Keratinocyte (primary cell): ENCODE measurements around the gene ST8SIA6. TPM values are rescaled to one million over a fixed set of nuclear protein-coding genes. Genes with fewer than 3 reads are reported as not detected.
A peak's percentile ranks its signal among the peaks of the same experiment; 100 is the strongest.

ENCODE experiments used
- DNase-seq: peaks from one replicate; pipeline ENCODE4 v3.0.0-alpha.2; 2011; ENCODE audit warnings: low read depth, missing footprints, low spot score
- FAIRE-seq: peaks from 2 replicates; lab custom pipeline; 2011; peaks lifted over from hg19 to GRCh38; lab: Jason Lieb, UNC
- H2AFZ ChIP-seq: 2 replicates; pipeline ENCODE4 v1.6.0; 2012; ENCODE audit warnings: low read length, control low read depth, inconsistent platforms; ENCODE audit not compliant: control insufficient read depth
- H3K27ac ChIP-seq: 2 replicates; pipeline ENCODE4 v1.5.1; 2011; ENCODE audit warnings: low read length; ENCODE audit not compliant: control insufficient read depth, insufficient read depth
- H3K27me3 ChIP-seq: 3 replicates; pipeline ENCODE4 v1.6.0; 2011; ENCODE audit warnings: low read length; ENCODE audit not compliant: control insufficient read depth, insufficient read depth; ENCODE audit errors: extremely low read depth
- H3K36me3 ChIP-seq, 2 experiments: 2 replicates in 1 of 2; 3 replicates in 1 of 2; pipeline ENCODE4 v1.5.1; 2011; ENCODE audit warnings: low read length in 2 of 2, mild to moderate bottlenecking in 1 of 2; ENCODE audit not compliant: control insufficient read depth in 2 of 2, insufficient read depth in 2 of 2; ENCODE audit errors: extremely low read depth in 1 of 2
- H3K4me1 ChIP-seq: 3 replicates; pipeline ENCODE4 v1.5.1; 2011; ENCODE audit warnings: low read length; ENCODE audit not compliant: control insufficient read depth, insufficient read depth; ENCODE audit errors: extremely low read depth
- H3K4me2 ChIP-seq: 3 replicates; pipeline ENCODE4 v1.6.0; 2011; ENCODE audit warnings: low read depth, low read length; ENCODE audit not compliant: control insufficient read depth, insufficient read depth; ENCODE audit errors: extremely low read depth
- H3K4me3 ChIP-seq, 3 experiments: fragments of 200-600 bp in 1 of 3; sonication (generic) in 1 of 3; 2 replicates in 2 of 3; 3 replicates in 1 of 3; pipeline ENCODE4 v1.5.1; 2011 to 2016; ENCODE audit warnings: low read length in 3 of 3, mild to moderate bottlenecking in 3 of 3, control low read depth in 2 of 3, inconsistent platforms in 1 of 3, low read depth in 1 of 3, mixed read lengths in 1 of 3, mixed run types in 1 of 3, moderate library complexity in 1 of 3; ENCODE audit not compliant: control insufficient read depth in 2 of 3, insufficient read depth in 2 of 3; ENCODE audit errors: extremely low read depth in 1 of 3
- H3K79me2 ChIP-seq: 2 replicates; pipeline ENCODE4 v1.6.0; 2012; ENCODE audit warnings: low read length; ENCODE audit not compliant: control insufficient read depth, insufficient read depth
- H3K9ac ChIP-seq: 3 replicates; pipeline ENCODE4 v1.6.0; 2011; ENCODE audit warnings: low read length; ENCODE audit not compliant: control insufficient read depth, insufficient read depth; ENCODE audit errors: extremely low read depth
- H3K9me1 ChIP-seq: 3 replicates; pipeline ENCODE4 v1.6.0; 2011; ENCODE audit warnings: low read length; ENCODE audit not compliant: control insufficient read depth, insufficient read depth; ENCODE audit errors: extremely low read depth
- H3K9me3 ChIP-seq: 2 replicates; pipeline ENCODE4 v1.5.1; 2012; ENCODE audit warnings: low read depth, low read length; ENCODE audit not compliant: control insufficient read depth
- H4K20me1 ChIP-seq: 3 replicates; pipeline ENCODE4 v1.6.0; 2011; ENCODE audit warnings: low read length; ENCODE audit not compliant: control insufficient read depth, insufficient read depth; ENCODE audit errors: extremely low read depth
- CTCF ChIP-seq, 3 experiments: IDR thresholded peaks in 1 of 3; conservative IDR thresholded peaks in 1 of 3; optimal IDR thresholded peaks in 1 of 3; 2 replicates in 2 of 3; 3 replicates in 1 of 3; pipeline versions ENCODE3 to v1.5.1; 2011; ENCODE audit warnings: low read length in 3 of 3, mild to moderate bottlenecking in 3 of 3, moderate library complexity in 2 of 3, control low read depth in 1 of 3, inconsistent platforms in 1 of 3; ENCODE audit not compliant: insufficient read depth in 2 of 3; ENCODE audit errors: extremely low read depth in 1 of 3
- EZH2 ChIP-seq: IDR thresholded peaks from one replicate; pipeline ENCODE4 v1.6.1; 2012; ENCODE audit warnings: inconsistent platforms, mild to moderate bottlenecking, low read length, moderate library complexity
- dilution Hi-C: fragments of 300-500 bp; cut with MboI; formaldehyde crosslinking; loops from one replicate; pipeline ENCODE4 v1.7.0; 2020; ENCODE audit warnings: low sequenced_read_pairs; ENCODE audit not compliant: extremely low pct_ligation_motif_present
- polyA plus RNA-seq, 5 experiments: library from polyadenylated mRNA; depleted of rRNA in 3 of 5; stranded (reverse) in 3 of 5; stranded (forward) in 1 of 5; unstranded in 1 of 5; fragments of >200 nt; gene quantifications; 1 replicate in 1 of 5; 2 replicates in 3 of 5; 3 replicates in 1 of 5; pipeline versions ENCODE4 v1.2.1 to v1.2.3, GENCODE V29; 2011 to 2012; ENCODE audit warnings: missing spikeins in 2 of 5, low read depth in 1 of 5, low replicate concordance in 1 of 5

ST8SIA6 gene
- polyA plus RNA-seq, 1 donor (not counting 4 experiments of a cell fraction or from before 2014, with no cell fraction given), result not detected

- Histone ChIP-seq H3K27ac (no peak overlapping the region), H3K9me3 (no peaks in the 10 kb centered on the region), H3K9me1 (no peaks in the 10 kb centered on the region), H3K9ac (no peak overlapping the region), H4K20me1 (no peaks in the 10 kb centered on the region), H3K4me1 (no peaks in the 10 kb centered on the region), H3K36me3 (no peaks in the 10 kb centered on the region), H3K4me3 (no peak overlapping the region), H3K79me2 (no peaks in the 10 kb centered on the region), H3K27me3 (peaks cover 5% of the 10 kb centered on the region), H2AFZ (no peak overlapping the region), H3K4me2 (no peak overlapping the region)
- FAIRE-seq, result peak; percentile 20
- DNase-seq, result no peak
- TF ChIP-seq CTCF (optimal IDR thresholded peaks at IDR 0.05 in 1 of 3, IDR thresholded peaks at IDR 0.05 in 1 of 3, conservative IDR thresholded peaks at IDR 0.05 in 1 of 3; ENCODE audit: extremely low read depth in 1 of 3, insufficient read depth in 2 of 3, low read length in 3 of 3) (no peak), EZH2 (no peak)
- dilution Hi-C loops, result no loop called here
Measured at GRCh38 chr10:17431871-17432311, 22.5 kb downstream of the ST8SIA6 start.

GRCh38 chr10:17430647-17431355, 23.6 kb downstream of the ST8SIA6 start:
- H3K9ac ChIP-seq, result no peak overlapping the region
- dilution Hi-C loops, result no loop called here
- H2AFZ ChIP-seq, result no peak overlapping the region
- no peaks in the 10 kb centered on the region for H3K9me1 ChIP-seq
- H3K36me3 ChIP-seq, result no peaks in the 10 kb centered on the region
- H4K20me1 ChIP-seq, result no peaks in the 10 kb centered on the region
- H3K27ac ChIP-seq, result no peak overlapping the region
- TF ChIP-seq CTCF (optimal IDR thresholded peaks at IDR 0.05 in 1 of 3, IDR thresholded peaks at IDR 0.05 in 1 of 3, conservative IDR thresholded peaks at IDR 0.05 in 1 of 3; ENCODE audit: extremely low read depth in 1 of 3, insufficient read depth in 2 of 3, low read length in 3 of 3) (peak; percentile 82 to 86 (median 84)), EZH2 (no peak)
- no peaks in the 10 kb centered on the region for H3K9me3 ChIP-seq
- H3K79me2 ChIP-seq, result no peaks in the 10 kb centered on the region
- H3K4me1 ChIP-seq, result no peaks in the 10 kb centered on the region
- DNase-seq (no peak), FAIRE-seq (peak; percentile 81)
- peak overlapping the region; percentile 6 for H3K4me2 ChIP-seq
- H3K27me3 ChIP-seq, result peaks cover 5% of the 10 kb centered on the region
- H3K4me3 ChIP-seq, result no peak overlapping the region
